Nucleus accumbens (tissue), 56 donors: ENCODE results near the gene CD99L2.

Experiments
- DNase-seq, 56 donors: peaks; one replicate each; lab custom pipeline; 2025; lab: John Stamatoyannopoulos, UW

Gene CD99L2

GRCh38 chrX:150898343-150899190 lies at the start of gene CD99L2:
Gene CD99L2, minus strand, starts transcription at chrX:150898668. Its CDS starts 80 bp downstream, at chrX:150898588.
- DNase-seq, result peak; percentile 2 to 91 (median 78)

- no peak for DNase-seq
Observed at GRCh38 chrX:150944233-150944632, 45.8 kb upstream of the CD99L2 start.

GRCh38 chrX:150942942-150943594 lies 44.6 kb upstream of the CD99L2 start:
- no peak for DNase-seq

- DNase-seq, result no peak
Observed at GRCh38 chrX:150941580-150941979, 43.1 kb upstream of the CD99L2 start.

- no peak for DNase-seq
Observed at GRCh38 chrX:150940844-150941495, 42.5 kb upstream of the CD99L2 start.

GRCh38 chrX:150936556-150936955 lies 38.1 kb upstream of the CD99L2 start:
- no peak for DNase-seq

- DNase-seq, result no peak
Observed at GRCh38 chrX:150935467-150935866, 37.0 kb upstream of the CD99L2 start.

- no peak for DNase-seq
Observed at GRCh38 chrX:150934453-150934852, 36.0 kb upstream of the CD99L2 start.

GRCh38 chrX:150933945-150934350 lies 35.5 kb upstream of the CD99L2 start:
- no peak for DNase-seq

GRCh38 chrX:150929058-150929457 lies 30.6 kb upstream of the CD99L2 start:
- no peak for DNase-seq

GRCh38 chrX:150926791-150927190 lies 28.3 kb upstream of the CD99L2 start:
- DNase-seq, result no peak

- DNase-seq, result no peak
Observed at GRCh38 chrX:150926304-150926703, 27.8 kb upstream of the CD99L2 start.

GRCh38 chrX:150919401-150919800 lies 20.9 kb upstream of the CD99L2 start:
- DNase-seq, result no peak

- no peak for DNase-seq
Observed at GRCh38 chrX:150913511-150913910, 15.0 kb upstream of the CD99L2 start.

GRCh38 chrX:150907474-150907873 lies 9.0 kb upstream of the CD99L2 start:
- no peak for DNase-seq

- DNase-seq, result no peak
Observed at GRCh38 chrX:150906694-150907093, 8.2 kb upstream of the CD99L2 start.

GRCh38 chrX:150905293-150905692 lies 6.8 kb upstream of the CD99L2 start:
- no peak for DNase-seq

- DNase-seq, result no peak
Observed at GRCh38 chrX:150903110-150903508, 4.6 kb upstream of the CD99L2 start.

- no peak for DNase-seq
Observed at GRCh38 chrX:150902434-150903109, 4.1 kb upstream of the CD99L2 start.

- DNase-seq, result peak in 42 of 56 donors; percentile 1 to 44 (median 16)
Observed at GRCh38 chrX:150899191-150899757, 806 bp upstream of the CD99L2 start.
